GM21529 (cell line): ENCODE measurements around the gene MORN3.
A peak's percentile ranks its signal among the peaks of the same experiment; 100 is the strongest.
"Not testable (repeated sequence)": the region's sequence is repeated elsewhere in the genome, so short reads cannot be mapped to it uniquely, and the experiment has no call there.

Source experiments
- ATAC-seq: cut with Tn5 transposase; IDR thresholded peaks from one replicate; pipeline ENCODE4 v1.9.1; 2021; ENCODE audit not compliant: unreplicated experiment

The MORN3 gene, protein sequence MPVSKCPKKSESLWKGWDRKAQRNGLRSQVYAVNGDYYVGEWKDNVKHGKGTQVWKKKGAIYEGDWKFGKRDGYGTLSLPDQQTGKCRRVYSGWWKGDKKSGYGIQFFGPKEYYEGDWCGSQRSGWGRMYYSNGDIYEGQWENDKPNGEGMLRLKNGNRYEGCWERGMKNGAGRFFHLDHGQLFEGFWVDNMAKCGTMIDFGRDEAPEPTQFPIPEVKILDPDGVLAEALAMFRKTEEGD

DNA sequence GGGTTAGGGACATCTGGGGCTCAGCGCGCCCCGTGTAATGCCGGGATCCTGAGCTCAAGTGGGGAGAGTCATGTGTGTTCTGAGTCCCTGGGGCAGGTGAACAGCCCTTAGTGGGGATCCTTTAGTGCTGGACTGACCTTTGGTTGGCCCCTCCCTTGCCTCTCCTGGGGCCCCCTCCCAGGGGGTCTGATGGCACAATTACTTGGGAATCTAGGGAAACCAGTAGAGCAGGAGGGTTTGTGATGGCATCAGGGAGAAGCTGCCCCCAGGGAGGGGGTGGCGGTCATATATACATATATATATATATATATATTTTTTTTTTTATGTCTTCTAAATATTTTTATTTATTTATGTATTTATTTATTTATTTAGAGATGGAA lies at the start of gene MORN3:
TSS of gene MORN3 (minus strand) at position 134 of the 380 bp plus-strand sequence. CDS start 171 bp downstream, outside the sequence.
- no peak for ATAC-seq

DNA sequence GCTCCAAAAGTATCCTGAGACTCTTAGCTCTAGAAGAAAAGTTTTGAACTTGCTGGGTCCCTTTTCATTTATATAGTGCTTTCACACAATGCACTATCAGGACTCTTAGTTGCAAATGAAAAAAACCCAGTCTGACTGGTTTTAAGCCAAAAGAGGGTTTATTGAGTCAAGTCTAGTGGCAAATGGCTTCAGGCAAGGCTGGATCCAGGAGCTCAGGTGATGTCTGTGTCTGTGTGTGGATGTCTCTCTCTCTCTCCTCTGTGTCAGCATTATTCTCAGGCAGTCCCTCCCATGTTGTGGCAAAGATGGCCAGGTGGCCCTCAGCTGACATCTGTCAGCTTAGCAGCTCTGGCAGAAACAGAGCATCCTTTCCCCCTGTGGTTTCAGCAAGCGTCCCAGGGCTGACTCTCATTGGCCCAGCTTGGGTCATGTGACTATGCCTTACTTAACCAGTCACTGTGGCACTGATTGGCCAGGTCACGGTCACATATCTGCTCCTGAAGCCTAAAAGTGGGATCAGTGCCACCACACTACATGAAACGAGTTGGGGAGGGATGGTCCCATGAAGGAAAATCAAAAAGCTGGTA lies 49.3 kb upstream of the MORN3 start:
- ATAC-seq = no peak

DNA sequence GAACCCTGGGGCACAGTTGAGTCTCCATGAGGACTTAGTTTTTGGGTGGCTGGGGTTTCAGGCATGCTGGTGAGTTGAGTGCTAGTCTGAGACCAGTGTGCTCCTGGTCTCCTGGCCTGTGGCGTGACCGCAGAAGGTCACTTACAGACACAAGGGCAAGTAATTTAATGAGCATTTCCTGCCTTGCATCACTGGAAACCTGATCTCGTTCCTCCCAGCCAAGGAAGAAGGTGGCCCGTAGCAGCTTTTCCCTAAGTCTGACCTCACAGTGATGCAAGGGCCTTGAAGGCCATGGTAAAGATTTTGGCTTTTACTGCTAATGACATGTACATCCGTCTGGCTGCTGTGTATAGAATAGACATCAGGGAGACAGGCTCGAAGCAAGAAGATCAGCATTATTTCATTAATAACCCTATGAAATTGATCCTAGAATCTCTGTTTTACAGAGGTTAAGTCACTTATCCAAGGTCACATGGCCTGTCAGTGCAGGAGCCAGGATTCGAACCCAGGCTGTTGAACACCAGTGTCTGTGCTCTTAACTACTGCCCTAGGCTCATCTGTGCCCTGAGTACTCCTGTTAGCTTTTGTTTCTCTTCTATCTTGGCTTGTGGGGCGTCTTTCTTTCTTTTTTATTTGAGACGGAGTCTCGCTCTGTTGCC lies 47.7 kb upstream of the MORN3 start:
- ATAC-seq = no peak

DNA sequence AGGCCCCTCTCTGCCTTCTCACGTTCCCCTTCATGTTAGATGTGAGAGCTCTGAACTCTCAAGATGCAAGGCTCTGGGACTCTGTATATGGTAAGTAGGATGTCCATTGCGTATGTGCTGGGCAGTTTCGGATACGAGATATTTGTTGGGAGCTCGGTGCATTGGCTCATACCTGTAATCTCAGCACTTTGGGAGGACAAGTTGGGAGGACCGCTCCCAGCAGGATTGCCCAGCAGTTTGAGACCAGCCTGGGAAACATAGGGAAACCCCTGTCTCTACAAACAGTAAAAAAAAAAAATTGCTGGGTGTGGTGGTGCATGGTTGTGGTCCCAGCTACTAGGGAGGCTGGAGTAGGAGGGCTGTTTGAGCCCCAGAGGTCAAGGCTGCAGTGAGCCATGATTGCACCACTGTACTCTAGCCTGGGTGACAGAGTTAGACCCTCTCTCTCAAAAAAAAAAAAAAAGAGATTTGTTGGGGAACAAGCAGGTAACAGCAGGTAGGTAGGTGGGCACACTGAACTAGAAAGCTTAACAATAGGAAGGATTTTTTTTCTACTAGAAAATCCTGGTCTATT lies 46.5 kb upstream of the MORN3 start:
- ATAC-seq = no peak

DNA sequence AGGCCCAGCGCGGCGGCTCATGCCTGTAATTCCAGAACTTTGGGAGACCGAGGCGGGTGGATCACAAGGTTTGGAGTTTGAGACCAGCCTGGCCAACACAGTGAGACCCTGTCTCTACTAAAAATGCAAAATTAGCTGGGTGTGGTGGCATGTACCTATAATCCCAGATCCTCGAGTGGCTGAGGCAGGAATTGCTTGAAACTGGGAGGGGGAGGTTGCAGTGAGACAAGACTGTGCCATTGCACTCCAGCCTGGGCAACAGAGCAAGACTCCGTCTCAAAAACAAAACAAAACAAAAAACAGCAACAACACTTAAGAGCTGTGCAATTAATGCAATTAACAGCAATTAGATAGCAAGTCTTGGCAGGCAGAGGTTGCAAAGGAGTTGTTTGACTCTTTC lies 45.6 kb upstream of the MORN3 start:
- ATAC-seq = not testable (repeated sequence)

DNA sequence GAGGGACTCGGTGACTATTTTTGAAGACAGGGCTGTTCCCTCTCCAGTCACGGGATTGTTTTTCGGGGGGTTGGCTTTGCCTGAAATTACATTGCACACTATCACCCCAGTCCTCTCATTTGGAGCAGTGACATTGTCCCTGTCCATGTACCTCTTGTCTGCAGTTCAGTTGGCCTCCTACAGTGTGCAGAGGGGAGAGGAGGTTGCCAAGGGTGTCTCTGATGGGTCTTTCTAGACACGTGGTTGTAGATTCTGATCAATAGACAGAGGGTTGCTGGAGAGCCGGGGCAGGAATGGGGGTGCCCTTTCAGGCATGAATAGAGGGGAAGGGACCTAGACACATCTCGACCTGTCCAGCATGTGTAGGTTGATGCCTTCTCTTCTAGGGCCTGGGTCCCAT lies 44.3 kb upstream of the MORN3 start:
- ATAC-seq = no peak

DNA sequence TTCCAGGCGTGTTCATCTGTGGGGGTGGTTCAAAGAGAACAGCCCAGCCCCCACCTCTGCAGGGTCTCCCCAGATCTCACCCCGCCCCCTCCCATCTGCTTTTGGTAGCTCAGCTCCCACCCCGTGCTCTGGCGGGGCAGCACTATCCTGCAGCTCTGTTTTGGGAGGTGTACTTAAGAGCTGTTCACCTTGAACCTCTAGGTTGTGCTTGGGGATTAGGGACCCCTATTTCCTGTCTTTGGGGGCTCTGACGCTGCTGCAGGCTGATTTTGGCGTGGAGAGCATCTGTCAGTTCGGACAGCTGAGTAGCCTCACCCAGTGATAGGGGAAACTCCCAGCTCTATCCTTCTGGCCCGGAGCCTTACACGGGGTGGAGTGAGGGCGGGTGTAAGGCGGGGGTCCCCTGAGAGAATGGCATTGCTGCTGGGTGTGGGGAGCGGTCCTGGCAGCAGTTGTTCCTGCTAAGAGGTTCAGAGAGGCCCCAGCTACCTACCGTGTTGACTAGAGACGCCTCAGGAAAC lies 43.9 kb upstream of the MORN3 start:
- no peak for ATAC-seq

DNA sequence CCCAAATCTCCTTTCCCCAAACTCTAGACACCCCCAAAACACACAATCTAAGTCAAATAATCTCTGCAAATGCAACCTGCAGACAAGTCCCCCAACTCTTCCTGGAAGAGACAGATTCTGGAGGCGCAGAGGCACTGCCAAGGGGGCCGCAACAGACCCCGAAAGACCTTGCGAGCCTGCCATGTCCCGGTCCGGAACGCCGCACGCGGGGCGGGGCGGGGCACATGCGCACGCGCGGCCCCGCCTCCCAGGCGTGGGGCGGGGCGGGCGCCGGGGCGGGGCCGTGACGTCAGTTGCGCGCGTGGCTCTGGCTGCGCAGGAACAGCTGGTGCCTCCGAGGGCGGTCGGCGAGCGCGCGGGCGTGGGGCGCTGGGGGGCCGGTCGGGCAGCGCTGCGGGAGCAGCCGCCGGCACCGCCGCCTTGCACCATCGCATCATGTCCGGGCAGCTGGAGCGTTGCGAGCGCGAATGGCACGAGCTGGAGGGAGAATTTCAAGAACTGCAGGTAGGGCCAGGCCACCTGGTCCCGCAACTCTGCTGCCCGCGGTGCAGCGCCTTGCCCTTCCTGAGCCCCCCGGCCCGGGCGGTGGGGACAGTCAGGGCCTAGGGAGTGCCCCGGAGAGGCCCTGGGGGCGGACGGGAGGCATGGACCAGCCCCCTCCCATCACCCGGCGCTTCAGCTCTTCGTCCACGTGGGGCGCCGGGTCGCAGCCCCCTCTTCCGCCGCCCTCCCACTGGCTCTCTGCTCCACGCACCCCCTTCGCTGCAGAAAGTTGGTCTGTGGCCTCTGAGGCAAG lies 43.2 kb upstream of the MORN3 start, which contains the start of gene TMEM120B:
TSS of gene TMEM120B (plus strand) at position 292 of the 796 bp plus-strand sequence. CDS start at position 436, 144 bp downstream.
- ATAC-seq = peak; percentile 67

DNA sequence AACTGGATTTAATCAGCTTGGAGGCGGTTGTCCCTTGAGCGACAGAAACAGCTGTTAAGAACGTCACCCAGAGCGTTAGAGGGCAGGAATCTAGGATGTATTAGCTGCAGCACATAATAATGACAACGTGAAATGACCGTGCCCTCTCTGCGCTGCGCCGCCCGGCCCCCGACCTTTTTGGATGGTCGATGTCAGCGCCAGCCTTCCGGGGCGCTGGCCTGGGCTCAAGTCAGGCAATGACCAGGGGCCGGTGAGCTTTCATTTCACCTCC lies 42.7 kb upstream of the MORN3 start:
- peak; percentile 9 for ATAC-seq

DNA sequence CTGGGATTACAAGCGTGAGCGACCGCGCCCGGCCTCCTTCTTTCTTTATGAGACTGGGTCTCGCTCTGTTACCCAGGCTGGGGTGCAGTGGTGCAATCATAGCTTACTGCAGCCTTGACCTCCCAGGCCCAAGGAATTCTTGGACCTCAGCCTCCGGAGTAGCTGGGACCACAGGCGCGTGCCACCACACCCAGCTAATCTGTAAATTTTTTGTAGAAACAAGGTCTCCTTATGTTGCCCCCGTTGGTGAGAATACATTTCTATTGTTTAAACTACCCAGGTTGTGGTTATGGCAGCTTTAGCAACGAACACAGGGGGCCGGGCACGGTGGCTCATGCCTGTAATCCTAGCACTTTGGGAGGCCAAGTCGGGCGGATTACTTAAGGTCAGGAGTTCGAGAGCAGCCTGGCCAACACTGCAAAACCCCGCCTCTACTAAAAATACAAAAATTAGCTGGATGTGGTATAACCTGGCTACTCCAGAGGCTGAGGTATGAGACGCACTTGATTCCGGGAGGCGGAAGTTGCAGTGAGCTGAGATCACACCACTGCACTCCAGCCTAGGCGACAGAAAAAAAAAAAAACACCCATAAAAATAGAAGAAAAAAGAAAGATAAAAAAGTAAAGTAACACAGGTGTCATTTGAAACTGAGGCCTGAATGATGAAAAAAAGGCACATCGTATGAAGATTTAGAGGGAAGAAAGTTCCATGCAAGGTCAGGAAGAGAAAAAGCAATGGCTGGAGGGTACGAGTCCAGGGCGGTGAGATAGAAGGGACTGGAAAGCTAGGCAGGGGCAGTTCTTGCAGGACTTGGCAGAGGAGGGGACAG lies 42.1 kb upstream of the MORN3 start:
- no peak for ATAC-seq

DNA sequence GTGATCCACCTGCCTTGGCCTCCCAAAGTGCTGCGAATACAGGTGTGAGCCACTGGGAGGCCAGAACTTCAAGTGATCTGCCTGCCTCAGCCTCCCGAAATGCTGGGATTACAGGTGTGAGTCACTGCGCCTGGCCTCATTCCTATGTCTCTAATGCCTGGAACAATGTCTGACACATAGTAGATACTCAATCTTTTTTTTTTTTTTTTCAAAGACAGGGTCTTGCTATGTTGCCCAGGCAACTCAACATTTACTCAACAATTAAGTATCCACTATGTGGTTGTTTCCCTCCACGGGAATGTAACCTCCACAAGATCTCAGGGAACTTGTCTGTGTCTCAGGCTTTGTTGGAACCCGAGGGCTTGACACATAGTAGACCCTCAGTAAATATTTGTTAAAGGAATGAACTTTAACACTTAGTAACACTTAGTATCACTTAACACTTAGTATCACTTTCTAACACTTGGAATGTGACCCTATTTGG lies 40.1 kb upstream of the MORN3 start:
- ATAC-seq = no peak

DNA sequence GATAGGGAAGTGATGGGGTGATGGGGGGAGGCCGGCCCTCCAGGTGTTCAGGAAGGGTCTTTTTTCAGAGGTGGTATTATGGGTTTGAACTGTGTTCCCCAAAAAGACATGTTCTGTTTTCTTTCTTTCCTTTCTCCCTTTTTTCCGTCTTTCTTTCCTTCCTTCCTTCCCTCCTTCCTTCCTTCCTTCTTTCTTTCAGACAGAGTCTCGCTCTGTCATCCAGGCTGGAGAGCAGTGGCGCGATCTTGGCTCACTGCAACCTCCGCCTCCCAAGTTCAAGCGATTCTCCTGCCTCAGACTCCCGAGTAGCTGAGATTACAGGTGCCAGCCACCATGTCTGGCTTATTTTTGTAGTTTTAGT lies 39.6 kb upstream of the MORN3 start:
- ATAC-seq = not testable (repeated sequence)

DNA sequence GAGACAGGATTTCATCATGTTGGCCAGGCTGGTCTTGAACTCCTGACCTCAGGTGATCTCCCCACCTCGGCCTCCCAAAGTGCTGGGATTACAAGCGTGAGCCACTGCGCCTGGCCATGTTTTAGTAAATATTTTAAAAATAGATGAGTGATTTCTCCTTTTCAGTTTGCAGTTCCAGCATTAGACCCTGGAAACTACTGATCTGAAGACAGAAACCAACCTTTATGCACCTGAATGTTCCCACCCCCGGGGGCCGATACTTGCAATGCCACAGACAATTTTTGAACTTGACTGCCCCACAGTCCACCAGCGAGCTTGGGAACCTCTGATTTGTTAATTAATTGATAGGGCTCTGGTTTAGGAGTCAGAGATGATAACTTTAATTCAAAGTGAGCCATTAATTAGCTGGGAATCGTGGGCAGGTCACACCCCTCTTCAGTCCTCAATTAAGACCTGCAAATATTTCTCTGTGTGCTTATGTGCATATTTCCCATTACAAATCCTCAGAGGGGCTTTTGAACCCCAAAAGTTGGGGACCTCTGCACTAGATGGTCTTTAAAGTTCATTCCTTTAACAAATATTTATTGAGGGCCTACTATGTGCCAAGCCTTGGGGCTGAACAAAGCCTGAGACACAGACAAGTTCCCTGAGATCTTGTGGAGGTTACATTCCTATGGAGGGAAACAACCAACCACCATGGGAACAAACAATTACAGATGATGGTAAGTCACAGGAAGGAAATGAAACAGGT lies 39.0 kb upstream of the MORN3 start:
- no peak for ATAC-seq

DNA sequence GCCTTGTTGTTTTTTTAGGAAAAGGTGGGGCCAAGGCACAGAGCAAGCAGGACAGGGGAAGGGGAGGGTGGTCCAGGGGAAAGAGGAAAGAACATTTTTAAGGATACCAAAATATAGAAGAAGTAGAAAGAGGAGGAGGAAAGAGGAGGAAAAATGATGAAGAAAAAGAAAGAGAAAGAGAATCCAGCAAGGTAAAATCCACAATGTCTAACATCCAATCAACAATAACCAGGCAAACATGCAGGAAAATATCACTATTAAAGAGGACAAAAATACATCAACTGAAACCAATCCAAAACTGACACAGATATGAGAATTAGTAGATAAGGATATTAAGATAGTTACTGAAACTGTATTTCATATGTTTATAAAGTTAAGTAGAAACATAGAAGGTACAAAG lies 36.1 kb upstream of the MORN3 start:
- ATAC-seq = no peak

DNA sequence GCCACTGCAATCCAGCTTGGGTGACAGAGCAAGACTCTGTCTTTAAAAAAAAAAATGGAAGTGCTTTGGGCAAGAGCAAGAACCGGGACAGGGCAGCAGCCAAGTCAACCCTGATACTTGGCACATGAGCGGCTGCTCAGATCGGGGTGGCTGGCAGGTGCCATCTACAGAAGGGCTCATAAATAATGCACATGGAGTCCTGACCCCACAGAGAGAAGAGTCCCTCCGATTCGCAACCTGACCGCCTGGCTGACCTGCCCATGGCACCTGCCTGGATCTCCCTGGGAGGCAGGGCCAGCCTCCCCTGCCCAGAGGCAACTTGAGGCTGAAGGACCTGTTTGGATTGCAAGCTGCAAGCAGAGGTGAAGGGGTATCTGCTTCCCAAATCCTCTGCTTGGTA lies 33.5 kb upstream of the MORN3 start:
- no peak for ATAC-seq

DNA sequence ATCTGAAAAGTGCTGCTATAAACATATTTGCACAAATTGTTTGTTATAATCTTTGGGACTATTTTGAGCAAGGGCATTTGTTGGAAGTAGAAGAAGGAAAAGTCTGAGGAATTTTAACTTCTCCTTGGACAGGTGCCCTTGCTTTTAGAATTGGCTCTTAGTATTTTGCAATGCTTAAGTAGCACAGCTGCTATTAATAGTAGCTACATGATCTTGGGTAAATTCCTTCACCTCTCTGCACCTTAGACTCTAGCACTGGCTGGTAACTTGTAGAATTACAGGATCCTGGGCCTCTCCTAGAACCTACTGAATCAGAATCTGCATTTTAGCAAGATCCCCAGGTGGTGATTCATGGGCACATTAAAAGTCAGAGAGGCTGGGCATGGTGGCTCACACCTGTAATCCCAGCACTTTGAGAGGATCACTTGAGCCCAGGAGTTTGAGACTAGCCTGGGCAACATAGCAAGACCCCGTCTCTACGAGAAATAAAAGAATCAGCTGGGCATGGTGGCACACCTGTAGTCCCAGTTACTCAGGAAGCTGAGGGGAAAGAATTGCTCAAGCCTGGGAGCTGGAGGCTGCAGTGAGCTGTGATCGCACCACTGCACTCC lies 32.3 kb upstream of the MORN3 start:
- no peak for ATAC-seq

DNA sequence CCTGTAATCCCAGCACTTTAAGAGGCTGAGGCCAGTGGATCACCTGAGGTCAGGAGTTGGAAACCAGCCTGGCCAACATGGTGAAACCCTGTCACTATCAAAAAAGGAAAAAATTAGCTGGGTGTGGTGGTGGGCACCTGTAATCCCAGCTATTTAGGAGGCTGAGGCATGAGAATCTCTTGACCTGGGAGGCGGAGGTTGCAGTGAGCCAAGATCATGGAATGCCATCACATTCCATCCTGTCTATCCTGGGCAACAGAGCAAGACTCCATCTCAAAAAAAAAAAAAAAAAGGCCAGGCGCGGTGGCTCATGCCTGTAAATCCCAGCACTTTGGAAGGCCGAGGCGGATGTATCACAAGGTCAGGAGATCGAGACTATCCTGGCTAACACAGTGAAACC lies 28.4 kb upstream of the MORN3 start:
- ATAC-seq = not testable (repeated sequence)

DNA sequence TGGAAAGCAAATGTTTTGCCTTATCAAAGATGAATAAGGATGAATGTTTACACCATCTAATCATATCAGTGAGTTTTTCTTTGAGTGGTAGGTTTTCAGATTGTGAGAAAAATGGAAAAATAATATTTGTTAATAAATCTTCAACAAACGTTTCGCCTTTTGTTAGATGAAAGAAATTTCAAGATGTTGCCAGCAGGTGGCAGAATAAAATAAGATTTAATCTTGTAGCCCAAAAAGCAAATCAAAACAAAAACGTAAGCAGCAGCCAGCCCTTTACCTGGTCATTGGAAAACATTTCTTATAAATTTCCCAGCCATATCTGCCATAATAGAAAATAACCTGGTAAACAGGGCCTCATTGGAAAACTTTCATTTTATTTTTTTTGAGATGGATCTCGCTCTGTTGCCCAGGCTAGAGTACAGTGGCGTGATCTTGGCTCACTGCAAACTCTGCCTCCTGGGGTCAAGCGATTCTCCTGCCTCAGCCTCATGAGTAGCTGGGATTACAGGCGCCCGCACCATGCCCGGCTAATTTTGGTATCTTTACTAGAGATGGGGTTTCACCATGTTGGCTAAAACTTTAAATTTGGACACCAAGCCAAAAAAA lies 27.7 kb upstream of the MORN3 start:
- no peak for ATAC-seq
